ENCODE data around the gene NDST4. TPM values are rescaled to one million over a fixed set of nuclear protein-coding genes. Genes with fewer than 3 reads are reported as not detected.

Gene NDST4
- total RNA-seq, 2 donors from 2014 or later = not detected

- Histone ChIP-seq H3K27ac (no peak overlapping the region), H3K27me3 (no peaks in the 10 kb centered on the region), H3K9me3 (no peaks in the 10 kb centered on the region), H3K36me3 (no peaks in the 10 kb centered on the region), H3K4me1 (no peaks in the 10 kb centered on the region), H3K4me3 (no peak overlapping the region)
- TF ChIP-seq CTCF (IDR thresholded peaks at IDR 0.05) = no peak
- DNase-seq (ENCODE audit: low spot score) = no peak
Measured at GRCh38 chr4:114900934-114901333, 212.5 kb downstream of the NDST4 start.

GRCh38 chr4:114890773-114891172, 222.6 kb downstream of the NDST4 start:
- Histone ChIP-seq H3K4me3 (no peak overlapping the region), H3K36me3 (no peaks in the 10 kb centered on the region), H3K27ac (no peak overlapping the region), H3K4me1 (no peaks in the 10 kb centered on the region), H3K27me3 (no peaks in the 10 kb centered on the region), H3K9me3 (no peaks in the 10 kb centered on the region)
- DNase-seq (ENCODE audit: low spot score) = no peak
- TF ChIP-seq CTCF (IDR thresholded peaks at IDR 0.05) = no peak

DNA sequence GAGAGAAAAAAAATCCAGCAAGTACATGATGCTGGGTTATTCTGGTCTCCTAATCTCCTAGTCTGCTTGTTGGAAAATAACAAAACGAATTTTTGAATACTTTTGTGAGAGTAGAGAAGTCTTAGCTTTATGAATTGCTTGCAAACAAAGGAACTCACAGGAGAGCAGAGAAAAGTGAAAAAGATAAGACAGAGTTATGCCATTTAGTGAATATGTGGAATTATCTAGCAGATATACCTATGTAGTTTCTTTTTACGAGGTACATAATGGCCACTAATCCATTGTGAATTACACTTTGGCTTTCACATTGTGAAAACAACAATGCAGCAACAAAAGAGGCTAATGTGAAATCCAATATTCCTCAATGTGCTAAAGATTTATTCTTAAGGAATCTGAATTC, 226.7 kb downstream of the NDST4 start:
- Histone ChIP-seq H3K27ac (no peak overlapping the region), H3K9me3 (no peaks in the 10 kb centered on the region), H3K36me3 (no peaks in the 10 kb centered on the region), H3K4me1 (no peaks in the 10 kb centered on the region), H3K27me3 (no peaks in the 10 kb centered on the region), H3K4me3 (no peak overlapping the region)
- no peak for DNase-seq (ENCODE audit: low spot score)
- no peak for TF ChIP-seq CTCF (IDR thresholded peaks at IDR 0.05)

DNA sequence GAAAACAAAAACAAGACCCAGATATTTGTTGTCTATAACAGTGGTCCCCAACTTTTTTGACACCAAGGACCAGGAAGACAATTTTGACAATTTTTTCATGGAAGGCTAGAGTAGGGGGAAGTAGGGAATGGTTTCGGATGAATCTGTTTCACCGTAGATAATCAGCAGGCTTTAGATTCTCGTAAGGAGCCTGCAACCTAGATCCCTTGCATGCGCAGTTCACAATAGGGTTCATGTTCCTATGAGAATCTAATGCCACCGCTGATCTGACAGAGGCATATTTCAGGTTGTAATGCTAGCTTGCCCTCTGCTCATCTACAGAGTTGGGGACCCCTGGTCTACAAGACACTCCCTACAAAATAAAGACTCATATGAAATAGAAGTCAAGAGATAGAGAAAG, 229.8 kb downstream of the NDST4 start:
- no peak for DNase-seq (ENCODE audit: low spot score)
- H3K36me3 ChIP-seq = no peaks in the 10 kb centered on the region

DNA sequence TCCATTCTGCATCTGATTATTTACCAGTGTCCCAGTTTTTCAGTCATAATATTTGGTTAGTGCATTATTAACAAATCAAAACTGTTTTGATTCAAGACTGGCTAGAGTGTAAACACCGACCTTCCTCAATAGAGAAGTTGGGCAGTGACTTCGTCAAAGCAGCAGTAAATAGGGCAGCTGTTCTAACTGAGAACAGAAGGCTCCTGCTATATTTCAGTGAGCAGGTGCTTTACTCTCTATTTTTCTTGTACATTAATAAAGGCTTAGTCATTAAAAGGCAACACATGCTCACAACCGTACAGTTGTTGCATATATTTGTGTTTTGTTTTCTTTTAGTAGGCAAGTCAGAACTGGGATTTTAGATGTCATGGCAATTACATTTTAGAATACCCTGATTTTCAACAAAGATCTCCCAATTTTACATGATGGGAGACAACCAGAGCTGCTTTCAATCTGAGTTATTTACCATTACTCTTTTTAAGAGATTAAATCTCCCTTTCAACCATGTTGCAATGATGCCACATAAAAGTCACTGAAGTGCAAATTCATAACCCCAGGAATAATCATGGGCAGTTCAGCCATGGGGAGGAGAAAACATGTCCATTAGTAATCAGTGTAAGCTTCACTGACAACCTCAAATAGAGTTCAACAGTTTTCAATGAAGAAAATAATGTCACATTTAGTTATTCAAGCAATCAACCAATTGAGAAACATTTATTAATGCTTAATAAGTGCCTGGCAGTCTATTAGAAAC, 233.3 kb downstream of the NDST4 start:
- no peak for TF ChIP-seq CTCF (IDR thresholded peaks at IDR 0.05)
- no peak for DNase-seq (ENCODE audit: low spot score)
- H3K27me3 ChIP-seq = no peaks in the 10 kb centered on the region
- no peaks in the 10 kb centered on the region for H3K4me1 ChIP-seq
- H3K9me3 ChIP-seq = no peaks in the 10 kb centered on the region
- no peak overlapping the region for H3K4me3 ChIP-seq
- H3K36me3 ChIP-seq = no peaks in the 10 kb centered on the region
- H3K27ac ChIP-seq = no peak overlapping the region

More for the DNA sequence above, 229.8 kb downstream of the NDST4 start:
- Histone ChIP-seq H3K27ac (no peak overlapping the region), H3K27me3 (no peaks in the 10 kb centered on the region), H3K4me1 (no peaks in the 10 kb centered on the region), H3K9me3 (no peaks in the 10 kb centered on the region), H3K4me3 (no peak overlapping the region)
- no peak for TF ChIP-seq CTCF (IDR thresholded peaks at IDR 0.05)

DNA sequence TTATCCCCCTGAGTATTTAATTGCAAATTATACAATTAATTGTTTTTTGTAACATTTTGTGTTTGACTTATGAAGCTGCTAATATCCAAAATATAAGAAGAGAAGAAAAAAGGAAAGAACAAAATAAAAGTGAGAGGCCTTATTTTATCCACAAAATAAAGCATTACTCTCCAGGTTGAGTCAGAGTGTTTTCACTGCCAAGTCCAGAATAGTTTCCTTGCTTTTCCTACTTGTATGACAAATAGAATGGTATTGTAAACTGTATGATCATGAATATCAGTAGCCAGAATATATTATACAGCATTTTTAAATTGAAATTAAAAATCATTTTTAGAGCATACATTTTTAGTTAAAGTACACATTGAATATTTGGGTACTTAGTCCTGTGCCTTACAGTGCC, 237.8 kb downstream of the NDST4 start:
- Histone ChIP-seq H3K27ac (no peak overlapping the region), H3K36me3 (no peaks in the 10 kb centered on the region), H3K4me1 (no peaks in the 10 kb centered on the region), H3K4me3 (no peak overlapping the region), H3K27me3 (no peaks in the 10 kb centered on the region), H3K9me3 (no peaks in the 10 kb centered on the region)
- DNase-seq (ENCODE audit: low spot score) = no peak
- TF ChIP-seq CTCF (IDR thresholded peaks at IDR 0.05) = no peak
